ENCODE results near the gene BTBD9. TPM values are rescaled to one million over a fixed set of nuclear protein-coding genes. Genes with fewer than 3 reads are reported as not detected.
A peak's percentile ranks its signal among the peaks of the same experiment; 100 is the strongest.

The BTBD9 gene
- total and polyA plus RNA-seq, 5 donors = 9.8 to 24.6 (median 23.7) TPM

GRCh38 chr6:38503960-38504682 lies 135.6 kb downstream of the BTBD9 start:
- Histone ChIP-seq H3K27ac (ENCODE audit: low read length) (no peak overlapping the region), H3K9me3 (ENCODE audit: control insufficient read depth, low read length) (no peaks in the 10 kb centered on the region), H3K27me3 (ENCODE audit: control insufficient read depth, insufficient read depth) (no peaks in the 10 kb centered on the region), H3K4me1 (ENCODE audit: control insufficient read depth, insufficient read depth, low read length) (peaks cover 4% of the 10 kb centered on the region), H3K4me3 (ENCODE audit: low read length) (no peak overlapping the region)
- intact Hi-C loops (cut with DNase I) = no loop called here
- DNase-seq (no peak), ATAC-seq (peak in 1 of 2 donors; percentile 47)
- WGBS = 64% methylated on average over 6 of the region's 6 CpGs

GRCh38 chr6:38503032-38503773 lies 136.5 kb downstream of the BTBD9 start:
- no peak for DNase-seq
- WGBS = 93% methylated on average over 5 of the region's 5 CpGs
- H3K27ac ChIP-seq (ENCODE audit: low read length) = no peak overlapping the region

GRCh38 chr6:38502423-38502822 lies 137.3 kb downstream of the BTBD9 start:
- DNase-seq (no peak), ATAC-seq (no peak)
- intact Hi-C loops (cut with DNase I) = no loop called here
- Histone ChIP-seq H3K9me3 (ENCODE audit: control insufficient read depth, low read length) (no peaks in the 10 kb centered on the region), H3K27me3 (ENCODE audit: control insufficient read depth, insufficient read depth) (no peaks in the 10 kb centered on the region), H3K27ac (ENCODE audit: low read length) (no peak overlapping the region), H3K4me3 (ENCODE audit: low read length) (no peak overlapping the region), H3K4me1 (ENCODE audit: control insufficient read depth, insufficient read depth, low read length) (no peaks in the 10 kb centered on the region)
- 88% methylated on average over 4 of the region's 4 CpGs for WGBS

More at GRCh38 chr6:38503032-38503773, 136.5 kb downstream of the BTBD9 start:
- Histone ChIP-seq H3K4me3 (ENCODE audit: low read length) (no peak overlapping the region), H3K4me1 (ENCODE audit: control insufficient read depth, insufficient read depth, low read length) (no peaks in the 10 kb centered on the region), H3K9me3 (ENCODE audit: control insufficient read depth, low read length) (no peaks in the 10 kb centered on the region), H3K27me3 (ENCODE audit: control insufficient read depth, insufficient read depth) (no peaks in the 10 kb centered on the region)
- no peak for ATAC-seq
- intact Hi-C loops (cut with DNase I) = no loop called here

- H3K4me1 ChIP-seq (ENCODE audit: control insufficient read depth, insufficient read depth, low read length) = no peaks in the 10 kb centered on the region
- H3K9me3 ChIP-seq (ENCODE audit: control insufficient read depth, low read length) = no peaks in the 10 kb centered on the region
- 98% methylated on average over 1 of the region's 1 CpG for WGBS
- no peaks in the 10 kb centered on the region for H3K27me3 ChIP-seq (ENCODE audit: control insufficient read depth, insufficient read depth)
- intact Hi-C loops (cut with DNase I) = no loop called here
- no peak for ATAC-seq
- H3K27ac ChIP-seq (ENCODE audit: low read length) = no peak overlapping the region
- no peak overlapping the region for H3K4me3 ChIP-seq (ENCODE audit: low read length)
- DNase-seq = no peak
These were observed 137.8 kb downstream of the BTBD9 start for GRCh38 chr6:38501931-38502330.

GRCh38 chr6:38499529-38500096 lies 140.1 kb downstream of the BTBD9 start:
- 77% methylated on average over 5 of the region's 5 CpGs for WGBS
- Histone ChIP-seq H3K4me1 (ENCODE audit: control insufficient read depth, insufficient read depth, low read length) (no peaks in the 10 kb centered on the region), H3K27ac (ENCODE audit: low read length) (no peak overlapping the region), H3K27me3 (ENCODE audit: control insufficient read depth, insufficient read depth) (no peaks in the 10 kb centered on the region), H3K4me3 (ENCODE audit: low read length) (no peak overlapping the region), H3K9me3 (ENCODE audit: control insufficient read depth, low read length) (no peaks in the 10 kb centered on the region)
- intact Hi-C loops (cut with DNase I) = loop anchor here in 3 of 4 donors (10.0 kb wide), 4 partner anchors 465 to 805 kb away; partner anchors contain the start of gene MDGA1 (in 1 of the 3)
- DNase-seq = no peak
- no peak for ATAC-seq

- Histone ChIP-seq H3K27ac (ENCODE audit: low read length) (no peak overlapping the region), H3K9me3 (ENCODE audit: control insufficient read depth, low read length) (no peaks in the 10 kb centered on the region), H3K4me1 (ENCODE audit: control insufficient read depth, insufficient read depth, low read length) (no peaks in the 10 kb centered on the region), H3K27me3 (ENCODE audit: control insufficient read depth, insufficient read depth) (no peaks in the 10 kb centered on the region), H3K4me3 (ENCODE audit: low read length) (no peak overlapping the region)
- ATAC-seq (no peak), DNase-seq (no peak)
- intact Hi-C loops (cut with DNase I) = loop anchor here in 3 of 4 donors (10.0 kb wide), 4 partner anchors 464 to 804 kb away; partner anchors contain the start of gene MDGA1 (in 1 of the 3)
- 67% methylated on average over 5 of the region's 5 CpGs for WGBS
These were observed 140.8 kb downstream of the BTBD9 start for GRCh38 chr6:38498805-38499445.

GRCh38 chr6:38498085-38498484 lies 141.6 kb downstream of the BTBD9 start:
- H3K4me1 ChIP-seq (ENCODE audit: control insufficient read depth, insufficient read depth, low read length) = no peaks in the 10 kb centered on the region
- H3K4me3 ChIP-seq (ENCODE audit: low read length) = no peak overlapping the region
- no peak for ATAC-seq
- H3K27me3 ChIP-seq (ENCODE audit: control insufficient read depth, insufficient read depth) = no peaks in the 10 kb centered on the region
- no peaks in the 10 kb centered on the region for H3K9me3 ChIP-seq (ENCODE audit: control insufficient read depth, low read length)
- intact Hi-C loops (cut with DNase I) = loop anchor here in 3 of 4 donors (10.0 kb wide), 4 partner anchors 463 to 803 kb away; partner anchors contain the start of gene MDGA1 (in 1 of the 3)
- H3K27ac ChIP-seq (ENCODE audit: low read length) = no peak overlapping the region
- 91% methylated on average over 1 of the region's 1 CpG for WGBS
- DNase-seq = no peak

- WGBS = 82% methylated on average over 2 of the region's 2 CpGs
- Histone ChIP-seq H3K27me3 (ENCODE audit: control insufficient read depth, insufficient read depth) (no peaks in the 10 kb centered on the region), H3K27ac (ENCODE audit: low read length) (no peak overlapping the region), H3K4me3 (ENCODE audit: low read length) (no peak overlapping the region), H3K9me3 (ENCODE audit: control insufficient read depth, low read length) (no peaks in the 10 kb centered on the region), H3K4me1 (ENCODE audit: control insufficient read depth, insufficient read depth, low read length) (no peaks in the 10 kb centered on the region)
- intact Hi-C loops (cut with DNase I) = loop anchor here in 3 of 4 donors (10.0 kb wide), 4 partner anchors 463 to 803 kb away; partner anchors contain the start of gene MDGA1 (in 1 of the 3)
- DNase-seq (no peak), ATAC-seq (no peak)
These were observed 142.2 kb downstream of the BTBD9 start for GRCh38 chr6:38497546-38497945.

GRCh38 chr6:38495922-38496635 lies 143.7 kb downstream of the BTBD9 start:
- no peaks in the 10 kb centered on the region for H3K27me3 ChIP-seq (ENCODE audit: control insufficient read depth, insufficient read depth)
- no peak overlapping the region for H3K4me3 ChIP-seq (ENCODE audit: low read length)
- DNase-seq (no peak), ATAC-seq (no peak)
- no peaks in the 10 kb centered on the region for H3K4me1 ChIP-seq (ENCODE audit: control insufficient read depth, insufficient read depth, low read length)
- no peaks in the 10 kb centered on the region for H3K9me3 ChIP-seq (ENCODE audit: control insufficient read depth, low read length)
- no peak overlapping the region for H3K27ac ChIP-seq (ENCODE audit: low read length)
- intact Hi-C loops (cut with DNase I) = loop anchor here in 3 of 4 donors (10.0 kb wide), 4 partner anchors 461 to 801 kb away; partner anchors contain the start of gene MDGA1 (in 1 of the 3)
- WGBS = 70% methylated on average over 5 of the region's 5 CpGs

GRCh38 chr6:38495518-38495917 lies 144.2 kb downstream of the BTBD9 start:
- ATAC-seq = no peak
- 86% methylated on average over 5 of the region's 5 CpGs for WGBS
- H3K4me3 ChIP-seq (ENCODE audit: low read length) = no peak overlapping the region
- no peaks in the 10 kb centered on the region for H3K27me3 ChIP-seq (ENCODE audit: control insufficient read depth, insufficient read depth)
- H3K9me3 ChIP-seq (ENCODE audit: control insufficient read depth, low read length) = no peaks in the 10 kb centered on the region
- intact Hi-C loops (cut with DNase I) = loop anchor here in 3 of 4 donors (10.0 kb wide), 4 partner anchors 461 to 801 kb away; partner anchors contain the start of gene MDGA1 (in 1 of the 3)
- no peak for DNase-seq
- H3K27ac ChIP-seq (ENCODE audit: low read length) = no peak overlapping the region
- no peaks in the 10 kb centered on the region for H3K4me1 ChIP-seq (ENCODE audit: control insufficient read depth, insufficient read depth, low read length)
